GM18873 (cell line): ENCODE measurements around the gene GRIA3.

Source experiments
- ATAC-seq: cut with Tn5 transposase; IDR thresholded peaks from one replicate; pipeline ENCODE4 v1.9.1; 2021; ENCODE audit warnings: mild to moderate bottlenecking, moderate library complexity, moderate number of reproducible peaks; ENCODE audit not compliant: unreplicated experiment, low FRiP score

The GRIA3 gene

GRCh38 chrX:123442764-123443163 lies 258.7 kb downstream of the GRIA3 start:
- ATAC-seq: no peak

- ATAC-seq: no peak
Observed at GRCh38 chrX:123447506-123447905, 263.4 kb downstream of the GRIA3 start.

GRCh38 chrX:123449335-123449734 lies 265.3 kb downstream of the GRIA3 start:
- ATAC-seq: no peak

- ATAC-seq: no peak
Observed at GRCh38 chrX:123450222-123450621, 266.1 kb downstream of the GRIA3 start.

- ATAC-seq: no peak
Observed at GRCh38 chrX:123454712-123455431, 270.8 kb downstream of the GRIA3 start.

GRCh38 chrX:123455693-123456092 lies 271.6 kb downstream of the GRIA3 start:
- no peak for ATAC-seq

GRCh38 chrX:123464709-123465108 lies 280.6 kb downstream of the GRIA3 start:
- no peak for ATAC-seq

- no peak for ATAC-seq
Observed at GRCh38 chrX:123468481-123468880, 284.4 kb downstream of the GRIA3 start.

- no peak for ATAC-seq
Observed at GRCh38 chrX:123475068-123475724, 291.1 kb downstream of the GRIA3 start.

- ATAC-seq: no peak
Observed at GRCh38 chrX:123476611-123477219, 292.6 kb downstream of the GRIA3 start.

GRCh38 chrX:123477673-123478072 lies 293.6 kb downstream of the GRIA3 start:
- no peak for ATAC-seq

GRCh38 chrX:123481913-123482851 lies 298.1 kb downstream of the GRIA3 start:
- ATAC-seq: no peak

- no peak for ATAC-seq
Observed at GRCh38 chrX:123486297-123486696, 302.2 kb downstream of the GRIA3 start.

GRCh38 chrX:123487236-123487635 lies 303.2 kb downstream of the GRIA3 start:
- ATAC-seq: no peak

- ATAC-seq: no peak
Observed at GRCh38 chrX:123487669-123488068, 303.6 kb downstream of the GRIA3 start.

GRCh38 chrX:123489011-123489410 lies 304.9 kb downstream of the GRIA3 start:
- no peak for ATAC-seq

GRCh38 chrX:123493857-123494256 lies 309.8 kb downstream of the GRIA3 start:
- no peak for ATAC-seq

- ATAC-seq: no peak
Observed at GRCh38 chrX:123499787-123500186, 315.7 kb downstream of the GRIA3 start.

GRCh38 chrX:123504047-123504446 lies 320.0 kb downstream of the GRIA3 start:
- no peak for ATAC-seq

- ATAC-seq: no peak
Observed at GRCh38 chrX:123504630-123505270, 320.7 kb downstream of the GRIA3 start.
